ENCODE measurements around the gene SHOC2. TPM values are rescaled to one million over a fixed set of nuclear protein-coding genes. Genes with fewer than 3 reads are reported as not detected.

The SHOC2 gene
- total and polyA plus RNA-seq, 9 of the 15 experiments (the other 6 are each of a cell fraction or from before 2014, with no cell fraction given), result 9.2 to 17.5 (median 14.9) TPM

- FAIRE-seq, result no peak
- peaks cover 0 to 2% of the 10 kb centered on the region in 2 experiments; a peak in 3 of 5 replicates for H3K4me1 ChIP-seq (replicated peaks in 1 of 2; ENCODE audit: control insufficient read depth in 2 of 2, insufficient read depth in 2 of 2, low read length in 2 of 2)
- H3K27me3 ChIP-seq (ENCODE audit: control insufficient read depth in 2 of 2, insufficient read depth in 2 of 2, low read length in 2 of 2), result no peaks in the 10 kb centered on the region
- intact Hi-C loops (cut with micrococcal nuclease), result no loop called here
- no peaks in the 10 kb centered on the region for H3K9me1 ChIP-seq (ENCODE audit: control insufficient read depth, insufficient read depth, low read length)
- H4K20me1 ChIP-seq (replicated peaks; ENCODE audit: control insufficient read depth, insufficient read depth, low read length), result no peaks in the 10 kb centered on the region
- POLR2A ChIA-PET, result interaction anchor here (0.6 to 1.1 kb wide), 4 partner anchors 9 to 76 kb away, joined by 3 read pairs; no protein-coding TSS in a partner anchor
- no peak overlapping the region for H3K27ac ChIP-seq (ENCODE audit: extremely low read depth, low read depth, low read length)
- no peak overlapping the region for H3K4me3 ChIP-seq
- DNase-seq (ENCODE audit: extremely low read depth in 1 of 4, low spot score in 3 of 4), result no peak
- WGBS (ENCODE audit: insufficient coverage, low coverage, missing lambda C conversion rate), result 69% methylated on average over 3 of the region's 3 CpGs
- no peak overlapping the region for H3K4me2 ChIP-seq (ENCODE audit: insufficient read depth, low read length)
- ATAC-seq, result no peak; the same call in 2 of the 3 replicates
- CTCF ChIA-PET (ENCODE audit: low intra/inter-chr PET ratio), result no interaction called here
- H3K36me3 ChIP-seq (ENCODE audit: control insufficient read depth, insufficient read depth, low read length), result peaks cover 18% of the 10 kb centered on the region
- no peak overlapping the region for H3K9ac ChIP-seq (ENCODE audit: insufficient read depth in 1 of 2, low read depth in 2 of 2, low read length in 2 of 2)
- no TSS peak for BruUV-seq (replicated peaks)
- H2AFZ ChIP-seq (ENCODE audit: low read depth, low read length), result no peak overlapping the region
- H3K79me2 ChIP-seq (ENCODE audit: control insufficient read depth, insufficient read depth, low read length), result peaks cover 11% of the 10 kb centered on the region
- TF ChIP-seq ZNF24 (IDR thresholded peaks at IDR 0.05) (no peak), ATF7 (IDR thresholded peaks at IDR 0.05) (no peak), LEF1 (IDR thresholded peaks at IDR 0.05) (no peak), ETV6 (IDR thresholded peaks at IDR 0.05; ENCODE audit: borderline replicate concordance in 1 of 2, low read depth in 2 of 2, low read length in 1 of 2) (no peak), ETV6 (CRISPR knock-in tag; IDR thresholded peaks at IDR 0.05; ENCODE audit: borderline replicate concordance) (no peak), GTF3C2 (IDR thresholded peaks at IDR 0.05; ENCODE audit: borderline replicate concordance, extremely low read depth, insufficient read length) (no peak), CBFA2T2 (conservative IDR thresholded peaks at IDR 0.05) (no peak), OTX1 (CRISPR knock-in tag; IDR thresholded peaks at IDR 0.05) (no peak), PURB (CRISPR knock-in tag; IDR thresholded peaks at IDR 0.05; ENCODE audit: low read depth) (no peak), E2F6 (IDR thresholded peaks at IDR 0.05; ENCODE audit: borderline replicate concordance in 1 of 2, extremely low read depth in 1 of 2, insufficient read depth in 1 of 2, insufficient read length in 1 of 2, low read depth in 1 of 2, low read length in 1 of 2, poor library complexity in 1 of 2, severe bottlenecking in 1 of 2) (no peak), FUS (optimal IDR thresholded peaks at IDR 0.05; ENCODE audit: low read depth, low read length) (no peak), KDM1A (IDR thresholded peaks at IDR 0.05) (no peak), TAF7 (tag; IDR thresholded peaks at IDR 0.05) (no peak), POLR2B (IDR thresholded peaks at IDR 0.05; ENCODE audit: low read depth, partially characterized antibody) (no peak), SRSF9 (IDR thresholded peaks at IDR 0.05; ENCODE audit: borderline replicate concordance, low read depth, low read length) (no peak), FOXJ2 (tag; IDR thresholded peaks at IDR 0.05) (no peak), CSDE1 (IDR thresholded peaks at IDR 0.05) (no peak), ZNF217 (CRISPR knock-in tag; IDR thresholded peaks at IDR 0.05) (no peak)
- in situ Hi-C loops (cut with MboI), result loop anchor here (25.0 kb wide), 1 partner anchor 268 kb away; no protein-coding TSS in a partner anchor
- H3K9me3 ChIP-seq (replicated peaks; ENCODE audit: control insufficient read depth, insufficient read depth, low read depth, low read length), result no peaks in the 10 kb centered on the region
Measured at GRCh38 chr10:110880012-110880411, 39.4 kb upstream of the SHOC2 start.

Measured in K562 (cell line).